IMR-90 (cell line): ENCODE results near the gene HEPHL1. TPM values are rescaled to one million over a fixed set of nuclear protein-coding genes. Genes with fewer than 3 reads are reported as not detected.

Source experiments
- ATAC-seq: fragments of 200-7000 bp; cut with Tn5 transposase; 2 replicates; pipeline ENCODE4 v1.9.1; 2020; ENCODE audit warnings: low read depth, mild to moderate bottlenecking, moderate library complexity
- BruUV-seq: library from RNA; stranded (reverse); fragments of 400-500 nt; replicated peaks from 2 replicates; lab custom pipeline; 2021; lab: Mats Ljungman, UMichigan
- CTCF ChIA-PET: fragments of 300-600 bp; formaldehyde crosslinking; extraction: SDS; loops from one replicate; lab custom pipeline; 2021; ENCODE audit warnings: antibody characterized with exemption; lab: Yijun Ruan, JAX
- POLR2A ChIA-PET: fragments of 300-600 bp; sonication (Branson Sonifier 250); formaldehyde crosslinking; loops from one replicate; lab custom pipeline; 2022; ENCODE audit warnings: antibody characterized with exemption; ENCODE audit not compliant: unreplicated experiment; lab: Charles Lee
- DNase-seq: peaks from one replicate; pipeline ENCODE4 v3.0.0; 2013
- H2AFZ ChIP-seq: replicated peaks from 2 replicates; pipeline ENCODE3; 2013; ENCODE audit warnings: low read length, mild to moderate bottlenecking; ENCODE audit not compliant: poor library complexity
- H2AK5ac ChIP-seq: 2 replicates; pipeline ENCODE4 v1.6.1; 2013; ENCODE audit warnings: low read depth, low read length, inconsistent platforms
- H2AK9ac ChIP-seq: replicated peaks from 2 replicates; pipeline ENCODE3; 2013; ENCODE audit warnings: mild to moderate bottlenecking, low read depth, low read length, moderate library complexity; ENCODE audit not compliant: poor library complexity
- H2BK120ac ChIP-seq: 2 replicates; pipeline ENCODE4 v1.6.1; 2013; ENCODE audit warnings: low read depth, low read length, inconsistent platforms
- H2BK15ac ChIP-seq: 3 replicates; pipeline ENCODE4 v1.6.1; 2013; ENCODE audit warnings: low read depth, low read length, inconsistent platforms
- H2BK20ac ChIP-seq: 2 replicates; pipeline ENCODE4 v1.6.1; 2013; ENCODE audit warnings: low read depth, mild to moderate bottlenecking, inconsistent platforms, low read length, moderate library complexity
- H2BK5ac ChIP-seq: 2 replicates; pipeline ENCODE4 v1.6.1; 2013; ENCODE audit warnings: mild to moderate bottlenecking, low read depth, low read length, inconsistent platforms; ENCODE audit not compliant: poor library complexity, severe bottlenecking
- H3K14ac ChIP-seq: replicated peaks from 2 replicates; pipeline ENCODE4 v1.6.1; 2013; ENCODE audit warnings: low read depth, low read length, inconsistent platforms
- H3K18ac ChIP-seq: 2 replicates; pipeline ENCODE4 v1.6.1; 2013; ENCODE audit warnings: low read depth, low read length, control low read depth
- H3K23ac ChIP-seq: 2 replicates; pipeline ENCODE4 v1.6.1; 2013; ENCODE audit warnings: low read depth, low read length, inconsistent platforms
- H3K27ac ChIP-seq: 2 replicates; pipeline ENCODE4 v1.5.1; 2013; ENCODE audit warnings: mild to moderate bottlenecking, control low read depth, low read length; ENCODE audit not compliant: insufficient read depth
- H3K27me3 ChIP-seq: 2 replicates; pipeline ENCODE4 v1.6.1; 2013; ENCODE audit warnings: low read length; ENCODE audit not compliant: control insufficient read depth, insufficient read depth
- H3K36me3 ChIP-seq: 2 replicates; pipeline ENCODE4 v1.6.1; 2013; ENCODE audit warnings: low read length, mixed read lengths; ENCODE audit not compliant: control insufficient read depth, insufficient read depth
- H3K4ac ChIP-seq: 2 replicates; pipeline ENCODE4 v1.6.1; 2013; ENCODE audit warnings: low read depth, low read length, inconsistent platforms
- H3K4me1 ChIP-seq: 2 replicates; pipeline ENCODE4 v1.6.1; 2013; ENCODE audit warnings: low read length, mixed read lengths; ENCODE audit not compliant: control insufficient read depth, insufficient read depth
- H3K4me2 ChIP-seq: 2 replicates; pipeline ENCODE4 v1.6.1; 2013; ENCODE audit warnings: low read depth, mild to moderate bottlenecking, control low read depth, low read length, moderate library complexity
- H3K4me3 ChIP-seq: 2 replicates; pipeline ENCODE4 v1.5.1; 2013; ENCODE audit warnings: low read depth, mild to moderate bottlenecking, control low read depth, low read length, moderate library complexity; ENCODE audit not compliant: insufficient read depth
- H3K56ac ChIP-seq: 2 replicates; pipeline ENCODE4 v1.6.1; 2013; ENCODE audit warnings: low read length, inconsistent platforms; ENCODE audit not compliant: insufficient read depth; ENCODE audit errors: extremely low read depth
- H3K79me1 ChIP-seq, 2 experiments: 2 replicates each; pipeline ENCODE4 v1.6.1; 2013; ENCODE audit warnings: low read length in 2 of 2, inconsistent platforms in 1 of 2, low read depth in 1 of 2
- H3K9ac ChIP-seq: 2 replicates; pipeline ENCODE4 v1.6.1; 2013; ENCODE audit warnings: low read depth, low read length, control low read depth
- H3K9me1 ChIP-seq: 2 replicates; pipeline ENCODE4 v1.6.1; 2013; ENCODE audit warnings: low read length, inconsistent platforms; ENCODE audit not compliant: insufficient read depth
- H3K9me3 ChIP-seq: 2 replicates; pipeline ENCODE4 v1.6.1; 2013; ENCODE audit warnings: low read length; ENCODE audit not compliant: control insufficient read depth, insufficient read depth
- H4K20me1 ChIP-seq: 2 replicates; pipeline ENCODE4 v1.6.1; 2013; ENCODE audit warnings: low read length, inconsistent platforms; ENCODE audit not compliant: insufficient read depth
- H4K5ac ChIP-seq: 2 replicates; pipeline ENCODE4 v1.6.1; 2013; ENCODE audit warnings: mild to moderate bottlenecking, low read depth, low read length, control low read depth
- H4K8ac ChIP-seq, 2 experiments: 2 replicates each; pipeline ENCODE4 v1.6.1; 2013; ENCODE audit warnings: low read depth in 2 of 2, low read length in 2 of 2, control low read depth in 1 of 2, inconsistent platforms in 1 of 2
- H4K91ac ChIP-seq: 2 replicates; pipeline ENCODE4 v1.6.1; 2013; ENCODE audit warnings: low read depth, low read length, inconsistent platforms; ENCODE audit not compliant: insufficient read depth
- RCOR1 ChIP-seq: IDR thresholded peaks from 2 replicates; pipeline ENCODE4 v1.6.1; 2012; ENCODE audit warnings: mild to moderate bottlenecking, low read length, improper control_type of control experiment; ENCODE audit not compliant: insufficient replicate concordance
- WGBS, 2 experiments: methylation state at CpG; one replicate each; pipeline versions ENCODE4 v1.1.5 to v1.1.7; 2013; ENCODE audit warnings: missing lambda C conversion rate in 2 of 2; ENCODE audit not compliant: insufficient read length in 1 of 2; ENCODE audit errors: extremely low coverage in 2 of 2; 5-methylcytosine and 5-hydroxymethylcytosine counted together
- dilution Hi-C: fragments of 300-500 bp; cut with HindIII; formaldehyde crosslinking; loops from one replicate; pipeline ENCODE4 v1.14.3; 2018; ENCODE audit warnings: low sequenced_read_pairs; ENCODE audit not compliant: unreplicated experiment
- in situ Hi-C: fragments of 300-500 bp; cut with MboI; formaldehyde crosslinking; loops from 3 replicates; pipeline ENCODE4 v1.14.3; 2019; ENCODE audit warnings: low sequenced_read_pairs, inconsistent platforms, mixed read lengths
- intact Hi-C: fragments of 100-400 bp; cut with micrococcal nuclease; formaldehyde crosslinking; loops from 2 replicates; pipeline ENCODE4 v1.10.0; 2022
- polyA plus RNA-seq, 3 experiments: library from polyadenylated mRNA; depleted of rRNA; stranded (reverse); fragments of >200 nt; gene quantifications; 2 replicates each; pipeline ENCODE4 v1.2.3, GENCODE V29; 2012; ENCODE audit warnings: low replicate concordance in 1 of 3
- total RNA-seq: library from RNA; depleted of rRNA; stranded (reverse); fragments of >200 nt; gene quantifications from 2 replicates; pipeline ENCODE4 v1.2.3, GENCODE V29; 2012

The HEPHL1 gene
- total and polyA plus RNA-seq, 2 of the 4 experiments (the other 2 are of a cell fraction): under 0.01 to 0.02 TPM

DNA sequence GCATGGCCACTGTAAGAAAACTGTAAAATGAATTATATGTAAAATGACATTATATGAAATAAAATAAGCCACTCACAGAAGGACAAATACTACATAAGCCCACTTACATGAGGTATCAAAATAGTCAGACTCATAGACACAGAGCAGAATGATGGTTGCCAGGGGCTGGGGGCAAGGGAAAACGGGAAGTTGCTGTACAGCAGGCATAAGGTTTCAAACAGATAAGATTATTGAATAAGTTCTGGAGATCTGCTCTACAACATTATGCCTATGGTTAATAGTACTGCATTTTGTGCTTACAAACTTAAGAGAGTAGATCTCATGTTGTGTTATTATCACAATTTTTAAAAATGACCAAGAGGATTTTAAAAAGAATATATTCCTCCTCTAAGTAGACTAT lies 32.7 kb upstream of the HEPHL1 start:
- H3K27me3 ChIP-seq: peaks cover 3% of the 10 kb centered on the region; the same call in 1 of the 2 replicates
- H3K9ac ChIP-seq: no peak overlapping the region
- H4K8ac ChIP-seq: no peak overlapping the region
- no peak for TF ChIP-seq RCOR1
- H2BK15ac ChIP-seq: no peak overlapping the region
- no peak for ATAC-seq
- dilution Hi-C loops: no loop called here
- H3K4me2 ChIP-seq: no peak overlapping the region
- no peaks in the 10 kb centered on the region for H3K36me3 ChIP-seq
- BruUV-seq: no TSS peak
- H2AK5ac ChIP-seq: no peak overlapping the region
- ChIA-PET CTCF (no interaction called here), POLR2A (no interaction called here)
- H3K4me1 ChIP-seq: peaks cover 5% of the 10 kb centered on the region
- no peak for DNase-seq
- H3K14ac ChIP-seq: no peak overlapping the region
- in situ Hi-C loops: no loop called here
- H3K4ac ChIP-seq: no peak overlapping the region
- no peak overlapping the region for H2BK5ac ChIP-seq
- H2BK120ac ChIP-seq: no peak overlapping the region
- H2AK9ac ChIP-seq: no peak overlapping the region
- no peak overlapping the region for H2BK20ac ChIP-seq
- no peak overlapping the region for H2AFZ ChIP-seq
- H3K9me1 ChIP-seq: no peaks in the 10 kb centered on the region
- no peak overlapping the region for H3K56ac ChIP-seq
- no CpG with 5 or more reads among the region's 1 CpG for WGBS, 2 experiments
- intact Hi-C loops: no loop called here
- H3K18ac ChIP-seq: no peak overlapping the region
- H4K20me1 ChIP-seq: no peaks in the 10 kb centered on the region
- no peak overlapping the region for H4K5ac ChIP-seq
- no peak overlapping the region for H4K91ac ChIP-seq
- no peaks in the 10 kb centered on the region for H3K79me1 ChIP-seq
- H3K23ac ChIP-seq: no peak overlapping the region
- no peak overlapping the region for H3K27ac ChIP-seq
- H3K9me3 ChIP-seq: peaks cover 2% of the 10 kb centered on the region
- no peak overlapping the region for H3K4me3 ChIP-seq
